Naive thymus-derived CD4-positive, alpha-beta T cell (primary cell): Measurements from ENCODE around the gene ENOX2. TPM values are rescaled to one million over a fixed set of nuclear protein-coding genes. Genes with fewer than 3 reads are reported as not detected.

Source experiments
- ATAC-seq: fragments of 150-1000 bp; cut with Tn5 transposase; 2 replicates; pipeline ENCODE4 v1.10.0; 2021; ENCODE audit warnings: mild to moderate bottlenecking, moderate library complexity
- CTCF ChIA-PET: fragments of 350-600 bp; sonication (Branson Sonifier 250); formaldehyde crosslinking; loops from one replicate; lab custom pipeline; 2021; ENCODE audit warnings: antibody characterized with exemption; lab: Charles Lee
- POLR2A ChIA-PET: fragments of 350-600 bp; sonication (Branson Sonifier 250); formaldehyde crosslinking; loops from one replicate; lab custom pipeline; 2021; ENCODE audit warnings: antibody characterized with exemption, inconsistent platforms; lab: Charles Lee
- DNase-seq, 9 donors: peaks; one replicate each; pipeline versions ENCODE4 v3.0.0 to v3.0.0-alpha.2; 2020 to 2022; ENCODE audit warnings: mixed read lengths in 1 of 9
- H3K27ac ChIP-seq: one replicate; pipeline ENCODE4 v1.7.0; 2013; ENCODE audit warnings: mild to moderate bottlenecking, low read depth, low read length, moderate library complexity
- H3K27me3 ChIP-seq, 2 donors: one replicate each; pipeline ENCODE4 v1.7.0; 2013; ENCODE audit warnings: low read length in 2 of 2, mild to moderate bottlenecking in 2 of 2, moderate library complexity in 2 of 2; ENCODE audit not compliant: control insufficient read depth in 2 of 2, insufficient read depth in 2 of 2
- H3K36me3 ChIP-seq, 3 experiments: 1 replicate in 2 of 3; 2 replicates in 1 of 3; pipeline ENCODE4 v1.7.0; 2013; ENCODE audit warnings: low read length in 3 of 3, mild to moderate bottlenecking in 3 of 3, moderate library complexity in 1 of 3; ENCODE audit not compliant: insufficient read depth in 3 of 3, control insufficient read depth in 2 of 3
- H3K4me1 ChIP-seq, 2 donors: one replicate each; pipeline ENCODE4 v1.7.0; 2013; ENCODE audit warnings: low read length in 2 of 2, mild to moderate bottlenecking in 2 of 2, moderate library complexity in 1 of 2; ENCODE audit not compliant: control insufficient read depth in 2 of 2, insufficient read depth in 2 of 2
- H3K4me3 ChIP-seq: 2 replicates; pipeline ENCODE4 v1.7.0; 2013; ENCODE audit warnings: mild to moderate bottlenecking, low read length
- H3K9me3 ChIP-seq, 3 experiments: 1 replicate in 2 of 3; 2 replicates in 1 of 3; pipeline ENCODE4 v1.7.0; 2013; ENCODE audit warnings: low read length in 3 of 3; ENCODE audit not compliant: control insufficient read depth in 2 of 3
- H3K27ac Mint-ChIP-seq, 9 donors: one replicate each; pipeline ENCODE4 v1.8.0; 2020 to 2022; ENCODE audit warnings: mixed read lengths in 9 of 9, mild to moderate bottlenecking in 8 of 9, moderate library complexity in 5 of 9, inconsistent platforms in 2 of 9
- H3K27me3 Mint-ChIP-seq, 5 donors: one replicate each; pipeline ENCODE4 v1.8.0; 2021 to 2022; ENCODE audit warnings: mixed read lengths in 5 of 5, mild to moderate bottlenecking in 1 of 5
- H3K36me3 Mint-ChIP-seq, 5 donors: one replicate each; pipeline ENCODE4 v1.8.0; 2020 to 2022; ENCODE audit warnings: mixed read lengths in 5 of 5, mild to moderate bottlenecking in 3 of 5, inconsistent platforms in 1 of 5
- H3K4me1 Mint-ChIP-seq, 7 donors: one replicate each; pipeline ENCODE4 v1.8.0; 2020 to 2022; ENCODE audit warnings: mixed read lengths in 7 of 7, mild to moderate bottlenecking in 3 of 7, inconsistent platforms in 1 of 7
- H3K4me3 Mint-ChIP-seq, 10 donors: one replicate each; pipeline ENCODE4 v1.8.0; 2020 to 2022; ENCODE audit warnings: mild to moderate bottlenecking in 10 of 10, mixed read lengths in 10 of 10, moderate library complexity in 6 of 10, inconsistent platforms in 2 of 10
- H3K9me3 Mint-ChIP-seq, 11 donors: one replicate each; pipeline ENCODE4 v1.8.0; 2020 to 2022; ENCODE audit warnings: mixed read lengths in 11 of 11, mild to moderate bottlenecking in 4 of 11, inconsistent platforms in 1 of 11, moderate library complexity in 1 of 11
- intact Hi-C, 2 donors: fragments of 100-400 bp; cut with micrococcal nuclease; formaldehyde crosslinking; loops; one replicate each; pipeline ENCODE4 v1.15.1; 2023
- polyA plus RNA-seq, 2 donors: library from polyadenylated mRNA; unstranded; fragments of 300-500 nt; fragmentation: Illumina TruSeq; gene quantifications; one replicate each; pipeline ENCODE4 v1.2.3, GENCODE V29; 2021
- total RNA-seq, 6 experiments: library from RNA in 5 of 6; stranded (reverse) in 5 of 6; gene quantifications; 1 replicate in 5 of 6; 2 replicates in 1 of 6; pipeline ENCODE4 v1.2.3 and lab custom pipeline; 2021 to 2026

ENOX2 gene, protein sequence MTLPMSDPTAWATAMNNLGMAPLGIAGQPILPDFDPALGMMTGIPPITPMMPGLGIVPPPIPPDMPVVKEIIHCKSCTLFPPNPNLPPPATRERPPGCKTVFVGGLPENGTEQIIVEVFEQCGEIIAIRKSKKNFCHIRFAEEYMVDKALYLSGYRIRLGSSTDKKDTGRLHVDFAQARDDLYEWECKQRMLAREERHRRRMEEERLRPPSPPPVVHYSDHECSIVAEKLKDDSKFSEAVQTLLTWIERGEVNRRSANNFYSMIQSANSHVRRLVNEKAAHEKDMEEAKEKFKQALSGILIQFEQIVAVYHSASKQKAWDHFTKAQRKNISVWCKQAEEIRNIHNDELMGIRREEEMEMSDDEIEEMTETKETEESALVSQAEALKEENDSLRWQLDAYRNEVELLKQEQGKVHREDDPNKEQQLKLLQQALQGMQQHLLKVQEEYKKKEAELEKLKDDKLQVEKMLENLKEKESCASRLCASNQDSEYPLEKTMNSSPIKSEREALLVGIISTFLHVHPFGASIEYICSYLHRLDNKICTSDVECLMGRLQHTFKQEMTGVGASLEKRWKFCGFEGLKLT
- 10 to 100 TPM; 10.3 to 15.3 (median 12.1) TPM for total RNA-seq
- polyA plus RNA-seq = 10 to 100 TPM; 23.6 to 24.0 TPM
- total RNA-seq (lab: John Stamatoyannopoulos, UW) = 13.5 reads per million, percentile 42 among the genes with 10 or more reads in this experiment

DNA sequence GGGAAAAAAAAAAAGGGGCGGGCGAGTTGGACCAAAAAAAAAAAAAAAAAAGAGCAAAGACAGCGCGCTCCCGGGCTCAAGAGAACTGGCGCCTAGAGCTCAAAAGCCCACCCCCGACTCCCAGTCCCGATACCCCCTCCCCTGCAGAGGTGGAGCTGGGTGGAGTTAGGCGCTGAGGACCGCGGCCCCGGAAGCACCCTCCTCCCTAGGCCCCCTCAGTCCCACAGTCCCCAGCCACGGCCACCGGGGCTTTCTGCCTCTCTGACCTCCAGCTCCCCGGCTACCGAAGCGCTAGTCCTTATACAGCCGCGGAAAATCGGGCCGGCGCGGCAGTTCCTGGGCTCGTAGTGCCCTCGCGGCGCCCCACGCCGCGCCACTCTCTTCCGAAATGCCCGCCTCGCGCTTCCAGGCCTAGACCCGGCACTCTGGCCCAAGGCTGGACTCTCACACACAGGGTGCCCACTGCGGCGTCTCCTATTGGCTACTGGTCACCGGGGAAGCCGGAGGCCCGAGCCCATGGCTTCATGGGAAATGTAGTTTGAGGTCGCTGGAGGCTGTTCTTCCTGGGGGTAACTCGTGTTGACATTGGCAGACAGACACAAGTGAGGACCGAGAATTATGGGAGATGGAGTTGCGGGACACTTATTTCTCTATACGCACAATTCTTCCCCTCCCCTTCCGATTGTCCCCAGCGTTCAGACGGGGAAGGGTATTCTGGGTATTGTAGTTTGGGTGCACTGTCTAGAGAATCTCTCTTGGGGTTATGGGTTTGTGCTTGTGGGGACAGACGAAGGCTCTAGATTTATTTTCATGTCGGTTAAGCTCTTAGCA is at the start of gene ENOX2:
Gene ENOX2, minus strand, starts transcription at position 427 of the 831 bp plus-strand sequence. CDS start 199,993 bp downstream, outside the sequence.
- no peaks in the 10 kb centered on the region for H3K9me3 ChIP-seq
- no peaks in the 10 kb centered on the region for H3K27me3 ChIP-seq
- ATAC-seq (peak; percentile 98), DNase-seq (peak; percentile 51 to 90 (median 83))
- H3K4me1 ChIP-seq = peaks cover 0 to 5% of the 10 kb centered on the region in 2 donors
- ChIA-PET CTCF (interaction anchor here (0.7 kb wide), 1 partner anchor 13 kb away, joined by 3 read pairs; no protein-coding TSS in a partner anchor), POLR2A (interaction anchor here (0.7 kb wide), 1 partner anchor 1318 kb away, joined by 4 read pairs; no protein-coding TSS in a partner anchor)
- peak within 1 kb of the TSS; percentile 93 for H3K27ac ChIP-seq
- Mint-ChIP-seq H3K27ac (peak within 1 kb of the TSS in 6 of 9 donors; percentile 51 to 91 (median 71)), H3K4me3 (no peak within 1 kb of the TSS), H3K27me3 (no peaks in the 10 kb centered on the region), H3K9me3 (no peaks in the 10 kb centered on the region), H3K36me3 (peaks cover 0 to 6% (median 0%) of the 10 kb centered on the region in 5 donors), H3K4me1 (peaks cover 5 to 14% (median 12%) of the 10 kb centered on the region in 7 donors)
- H3K36me3 ChIP-seq = peaks cover 0 to 7% (median 0%) of the 10 kb centered on the region in 3 experiments
- peak within 1 kb of the TSS; percentile 79 for H3K4me3 ChIP-seq
- intact Hi-C loops = loop anchor here (1.0 to 10.0 kb wide), 13 partner anchors 502 to 1314 kb away; partner anchors contain the start of genes RBMX2 (in 2 of the 2), SLC25A14 (in 2 of the 2), STK26 (in 2 of the 2) and UTP14A (in 2 of the 2)

GRCh38 chrX:130952266-130953043 is 49.4 kb upstream of the ENOX2 start:
- Mint-ChIP-seq H3K27ac (no peak overlapping the region), H3K36me3 (peaks cover 0 to 3% (median 0%) of the 10 kb centered on the region in 5 donors), H3K4me1 (no peaks in the 10 kb centered on the region), H3K4me3 (no peak overlapping the region), H3K9me3 (peaks cover 0 to 18% (median 2%) of the 10 kb centered on the region in 11 donors), H3K27me3 (peaks cover 0 to 28% (median 4%) of the 10 kb centered on the region in 5 donors)
- Histone ChIP-seq H3K27ac (no peak overlapping the region), H3K36me3 (no peaks in the 10 kb centered on the region), H3K9me3 (no peaks in the 10 kb centered on the region), H3K4me1 (no peaks in the 10 kb centered on the region), H3K4me3 (no peak overlapping the region), H3K27me3 (peaks cover 0 to 3% of the 10 kb centered on the region in 2 donors)
- intact Hi-C loops = no loop called here
- DNase-seq (no peak), ATAC-seq (no peak)
- POLR2A ChIA-PET = no interaction called here
- CTCF ChIA-PET = interaction anchor here (0.6 kb wide), 1 partner anchor 509 kb away, joined by 3 read pairs; no protein-coding TSS in a partner anchor

DNA sequence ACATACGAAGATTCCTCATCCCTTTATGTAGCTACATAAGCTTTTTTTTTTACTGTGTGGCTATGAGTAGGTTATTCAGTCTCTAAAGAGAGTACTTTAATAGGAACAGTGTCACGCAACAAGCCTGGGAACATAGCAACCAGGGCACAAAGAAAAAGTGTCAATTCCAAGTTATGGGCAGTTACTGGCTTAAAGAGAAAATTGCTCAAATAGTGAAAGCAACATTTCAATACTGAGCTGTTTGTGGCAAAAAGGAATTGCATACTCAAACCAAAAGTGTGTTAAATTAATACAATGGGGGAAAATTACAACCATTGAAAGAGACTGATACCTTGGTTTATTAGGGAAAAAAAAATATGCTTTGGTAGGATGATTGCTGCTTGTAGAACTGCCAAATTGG is 41.2 kb upstream of the ENOX2 start:
- Histone ChIP-seq H3K36me3 (no peaks in the 10 kb centered on the region), H3K9me3 (no peaks in the 10 kb centered on the region), H3K4me1 (no peaks in the 10 kb centered on the region), H3K4me3 (no peak overlapping the region), H3K27me3 (no peaks in the 10 kb centered on the region), H3K27ac (no peak overlapping the region)
- intact Hi-C loops = no loop called here
- H3K4me1 Mint-ChIP-seq = no peaks in the 10 kb centered on the region
- H3K4me3 Mint-ChIP-seq = no peak overlapping the region
- ChIA-PET POLR2A (interaction anchor here (0.6 kb wide), 1 partner anchor 948 kb away, joined by 3 read pairs; no protein-coding TSS in a partner anchor), CTCF (no interaction called here)
- H3K9me3 Mint-ChIP-seq = peaks cover 0 to 25% (median 2%) of the 10 kb centered on the region in 11 donors
- H3K27me3 Mint-ChIP-seq = peaks cover 4 to 14% (median 9%) of the 10 kb centered on the region in 5 donors
- peaks cover 0 to 3% (median 0%) of the 10 kb centered on the region in 5 donors for H3K36me3 Mint-ChIP-seq
- DNase-seq = no peak
- H3K27ac Mint-ChIP-seq = no peak overlapping the region
- no peak for ATAC-seq

DNA sequence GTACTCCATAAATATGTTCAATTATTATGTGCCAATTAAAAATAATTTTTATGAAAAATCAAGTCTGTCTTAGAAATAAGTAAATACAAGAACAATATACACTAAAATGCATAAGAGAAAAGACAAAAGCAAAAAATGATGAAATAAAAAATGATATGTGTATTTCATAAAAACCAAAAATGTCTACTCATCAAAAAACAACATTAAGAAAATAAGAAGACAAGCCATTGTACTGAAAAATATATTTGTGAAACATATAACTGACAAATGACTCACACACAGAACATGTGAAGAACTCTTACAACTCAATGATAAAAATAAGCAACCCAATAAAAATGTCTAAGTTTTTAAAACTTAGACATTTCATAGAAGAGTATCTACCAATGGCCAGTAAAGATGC is 34.1 kb upstream of the ENOX2 start:
- Mint-ChIP-seq H3K9me3 (peaks cover 0 to 3% (median 0%) of the 10 kb centered on the region in 11 donors), H3K27ac (no peak overlapping the region), H3K36me3 (no peaks in the 10 kb centered on the region), H3K4me3 (no peak overlapping the region), H3K27me3 (peaks cover 0 to 14% (median 5%) of the 10 kb centered on the region in 5 donors), H3K4me1 (no peaks in the 10 kb centered on the region)
- DNase-seq (no peak), ATAC-seq (no peak)
- Histone ChIP-seq H3K27me3 (no peaks in the 10 kb centered on the region), H3K27ac (no peak overlapping the region), H3K9me3 (no peaks in the 10 kb centered on the region), H3K36me3 (no peaks in the 10 kb centered on the region), H3K4me3 (no peak overlapping the region), H3K4me1 (no peaks in the 10 kb centered on the region)
- intact Hi-C loops = no loop called here
- CTCF ChIA-PET = no interaction called here
- POLR2A ChIA-PET = no interaction called here

- H3K36me3 ChIP-seq = no peaks in the 10 kb centered on the region
- POLR2A ChIA-PET = no interaction called here
- no peak for DNase-seq
- no peak overlapping the region for H3K4me3 Mint-ChIP-seq
- CTCF ChIA-PET = no interaction called here
- H3K27ac Mint-ChIP-seq = no peak overlapping the region
- H3K4me1 Mint-ChIP-seq = no peaks in the 10 kb centered on the region
- H3K4me1 ChIP-seq = no peaks in the 10 kb centered on the region
- no peaks in the 10 kb centered on the region for H3K9me3 Mint-ChIP-seq
- H3K27me3 ChIP-seq = no peaks in the 10 kb centered on the region
- no peak overlapping the region for H3K4me3 ChIP-seq
- no peak overlapping the region for H3K27ac ChIP-seq
- no peak for ATAC-seq
- peaks cover 0 to 5% (median 2%) of the 10 kb centered on the region in 5 donors for H3K27me3 Mint-ChIP-seq
- intact Hi-C loops = no loop called here
- H3K36me3 Mint-ChIP-seq = no peaks in the 10 kb centered on the region
- no peaks in the 10 kb centered on the region for H3K9me3 ChIP-seq
These were observed 30.3 kb upstream of the ENOX2 start for GRCh38 chrX:130933358-130933757.
